GM18517 (cell line): ENCODE data around the gene MEAK7.

Source experiments
- ATAC-seq: cut with Tn5 transposase; IDR thresholded peaks from one replicate; pipeline ENCODE4 v1.9.1; 2021; ENCODE audit warnings: mild to moderate bottlenecking, moderate library complexity; ENCODE audit not compliant: unreplicated experiment

Gene MEAK7

GRCh38 chr16:84513123-84513522 lies 8.7 kb upstream of the MEAK7 start:
- no peak for ATAC-seq

GRCh38 chr16:84511831-84512230 lies 7.4 kb upstream of the MEAK7 start:
- ATAC-seq = no peak

GRCh38 chr16:84511180-84511800 lies 6.8 kb upstream of the MEAK7 start:
- ATAC-seq = no peak

GRCh38 chr16:84509032-84509950 lies 4.8 kb upstream of the MEAK7 start:
- ATAC-seq = no peak

GRCh38 chr16:84508502-84508901 lies 4.0 kb upstream of the MEAK7 start:
- ATAC-seq = no peak

GRCh38 chr16:84507011-84507982 lies 2.8 kb upstream of the MEAK7 start:
- no peak for ATAC-seq

GRCh38 chr16:84505249-84506187 lies 1.1 kb upstream of the MEAK7 start:
- ATAC-seq = no peak

GRCh38 chr16:84503751-84504395 lies 586 bp downstream of the MEAK7 start:
- ATAC-seq = no peak

GRCh38 chr16:84502581-84502980 lies 1.9 kb downstream of the MEAK7 start:
- no peak for ATAC-seq

- no peak for ATAC-seq
Observed at GRCh38 chr16:84502075-84502474, 2.4 kb downstream of the MEAK7 start.

- ATAC-seq = no peak
Observed at GRCh38 chr16:84501077-84501735, 3.3 kb downstream of the MEAK7 start.

GRCh38 chr16:84500531-84500930 lies 3.9 kb downstream of the MEAK7 start:
- no peak for ATAC-seq

- ATAC-seq = no peak
Observed at GRCh38 chr16:84499638-84500037, 4.8 kb downstream of the MEAK7 start.

- ATAC-seq = no peak
Observed at GRCh38 chr16:84498859-84499620, 5.4 kb downstream of the MEAK7 start.

GRCh38 chr16:84498223-84498610 lies 6.2 kb downstream of the MEAK7 start:
- ATAC-seq = no peak

- ATAC-seq = no peak
Observed at GRCh38 chr16:84497418-84498222, 6.8 kb downstream of the MEAK7 start.

- ATAC-seq = no peak
Observed at GRCh38 chr16:84496991-84497390, 7.5 kb downstream of the MEAK7 start.
